Stimulated activated CD8-positive, alpha-beta memory T cell treated with anti-CD3 and anti-CD28 coated beads, Interleukin-12 subunit alpha, Interleukin-12 subunit beta, amount 100 ng/mL, for 4 hours (primary cell): ENCODE measurements around the gene JAZF1.

Experiments used
- DNase-seq: peaks from one replicate; pipeline ENCODE4 v3.0.0-alpha.2; 2020; ENCODE audit warnings: low read depth

The JAZF1 gene

DNA sequence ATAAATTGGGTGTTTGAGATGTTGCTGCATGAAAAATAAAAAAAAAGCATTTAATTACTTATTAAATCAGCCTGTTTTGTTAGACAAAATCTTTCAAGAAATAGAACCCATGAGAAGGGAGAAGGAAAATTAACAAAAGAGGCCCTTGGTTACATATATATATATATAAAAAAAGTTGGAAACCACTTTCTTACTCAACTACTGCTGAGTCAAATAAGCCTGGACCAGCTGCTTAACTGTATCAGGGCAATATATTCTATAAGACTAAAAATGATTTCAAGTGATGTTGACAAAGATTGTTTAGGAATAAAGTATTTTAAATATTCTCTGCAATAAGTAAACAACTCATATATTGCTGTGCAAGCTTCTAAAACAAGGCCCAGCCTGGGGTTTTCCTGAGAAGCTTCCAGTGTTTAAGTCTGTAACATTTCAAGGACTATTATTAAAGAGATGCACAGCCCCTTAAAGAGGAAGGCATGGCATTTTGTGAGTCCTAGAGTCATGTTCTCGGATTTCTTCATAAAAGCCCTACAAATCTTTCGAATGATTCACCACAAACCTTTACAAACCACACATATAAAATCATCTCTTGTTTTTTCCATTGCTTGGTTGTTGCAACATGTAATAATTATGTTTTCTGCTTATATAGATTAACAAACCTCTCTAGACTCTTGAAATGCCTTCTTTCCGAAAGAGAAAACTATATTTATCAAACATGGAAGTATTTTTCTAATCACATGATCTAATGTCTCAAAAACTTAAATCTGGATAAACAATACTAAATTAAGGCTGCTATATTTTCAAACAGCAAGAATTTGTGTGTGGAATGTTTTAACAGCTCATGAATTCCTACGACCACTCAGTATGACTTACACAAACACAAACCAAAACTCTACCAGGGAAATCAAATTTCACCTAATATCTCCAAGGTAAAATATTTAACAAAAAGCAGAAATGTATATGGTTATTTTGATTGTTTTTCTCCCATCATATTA lies 14.3 kb downstream of the JAZF1 start:
- no peak for DNase-seq

DNA sequence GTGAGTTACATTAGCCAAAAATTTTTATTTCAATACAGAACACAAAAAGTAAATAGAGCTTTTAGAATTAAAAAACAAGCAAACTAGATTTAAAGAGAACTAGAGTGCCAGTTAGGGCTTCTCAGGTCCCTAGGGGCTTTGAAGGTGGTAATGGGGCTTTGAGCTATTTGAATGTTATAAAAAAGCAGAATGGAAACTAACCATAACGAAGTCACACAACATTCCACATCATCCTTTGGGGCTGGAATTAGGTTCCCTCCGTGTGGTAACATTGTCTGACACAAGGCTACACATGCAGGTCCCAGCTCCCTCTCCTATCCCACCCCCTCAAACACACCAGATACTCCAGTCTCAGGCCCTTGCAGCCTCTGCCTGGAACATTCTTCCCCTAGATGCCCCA lies 15.3 kb downstream of the JAZF1 start:
- DNase-seq = no peak

DNA sequence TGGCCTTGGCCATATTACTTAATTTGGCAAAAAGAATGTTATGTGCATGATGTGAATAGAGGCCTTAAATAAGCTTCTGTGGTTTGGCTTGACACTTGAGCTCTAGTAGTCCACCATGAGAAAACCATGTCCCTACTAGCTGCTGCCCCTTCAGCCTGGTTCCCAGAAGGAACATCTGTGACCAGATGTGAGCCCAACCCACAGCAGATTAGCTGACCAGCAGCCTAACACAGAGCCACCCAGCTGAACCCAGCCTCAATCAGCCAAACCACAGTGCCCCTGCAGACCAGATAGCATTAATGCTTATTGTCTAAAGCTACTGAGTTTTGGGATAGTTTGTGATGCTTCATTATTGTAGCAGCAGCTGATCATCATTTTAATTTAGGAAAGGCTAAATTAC lies 16.6 kb downstream of the JAZF1 start:
- DNase-seq = no peak

DNA sequence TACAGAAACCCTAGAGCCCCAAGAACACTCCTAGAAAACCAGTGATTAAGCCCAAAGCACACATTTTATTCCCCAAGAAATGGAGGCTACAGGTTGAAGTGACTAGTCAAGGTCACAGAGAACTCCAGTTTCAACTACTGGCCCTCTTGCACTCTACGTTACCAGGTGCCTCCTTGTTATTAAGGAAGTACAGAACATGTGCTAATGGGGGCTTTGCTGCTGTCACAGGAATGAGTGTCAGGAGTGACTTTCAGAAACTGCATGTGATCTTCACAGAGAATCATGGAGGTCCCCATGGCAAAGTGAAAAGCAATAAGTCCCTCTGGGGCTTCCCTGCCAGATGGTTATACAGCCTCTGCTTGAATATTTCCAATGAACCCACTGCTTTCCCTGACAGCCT lies 19.3 kb downstream of the JAZF1 start:
- no peak for DNase-seq

DNA sequence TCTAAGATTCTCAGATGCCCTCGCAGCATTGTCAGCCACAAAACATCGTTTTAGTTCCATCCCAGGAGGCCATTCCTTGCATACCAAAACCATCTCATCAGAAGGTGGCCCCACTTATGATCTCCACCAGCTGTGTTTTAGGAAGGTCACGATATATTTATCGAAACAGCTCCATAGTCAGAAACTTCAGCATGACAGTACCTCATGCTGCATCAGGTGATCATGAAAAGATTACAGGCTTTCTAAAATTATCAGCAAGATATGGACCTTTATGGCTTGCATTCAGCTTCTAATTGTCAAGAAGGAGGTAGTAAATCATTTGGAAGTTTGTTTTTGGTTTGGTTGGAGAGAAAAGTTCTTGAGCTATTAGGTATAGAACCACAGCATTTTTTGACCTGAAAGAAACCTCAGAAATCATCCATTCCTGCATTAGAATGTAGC lies 20.0 kb downstream of the JAZF1 start:
- no peak for DNase-seq

DNA sequence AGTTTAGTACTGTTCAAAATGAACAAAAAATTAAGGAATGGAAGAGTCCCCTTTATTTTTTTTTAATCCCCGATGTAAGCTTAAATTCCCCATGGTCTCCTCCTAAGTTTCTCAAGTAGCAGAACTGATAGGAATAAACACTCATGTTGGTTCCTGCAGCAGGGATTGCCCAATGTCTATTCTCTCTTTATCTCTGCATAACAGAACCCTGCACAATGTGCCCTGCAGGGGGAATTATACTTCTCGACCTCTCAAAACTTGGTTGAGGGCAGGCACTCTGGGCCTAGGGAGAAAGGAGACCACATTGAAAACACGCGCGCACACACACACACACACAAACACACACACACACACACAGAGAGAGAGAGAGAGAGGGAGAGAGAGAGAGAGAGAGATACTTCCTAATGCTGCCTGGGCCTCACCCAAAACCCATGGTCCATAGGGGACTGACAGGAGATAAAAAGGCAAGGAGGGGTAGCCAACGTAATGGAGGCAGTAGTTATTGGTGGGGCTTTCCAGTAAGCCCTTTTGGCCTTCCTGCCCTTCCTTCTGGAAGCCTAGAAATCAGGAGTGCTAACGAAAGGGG lies 22.7 kb downstream of the JAZF1 start:
- no peak for DNase-seq

DNA sequence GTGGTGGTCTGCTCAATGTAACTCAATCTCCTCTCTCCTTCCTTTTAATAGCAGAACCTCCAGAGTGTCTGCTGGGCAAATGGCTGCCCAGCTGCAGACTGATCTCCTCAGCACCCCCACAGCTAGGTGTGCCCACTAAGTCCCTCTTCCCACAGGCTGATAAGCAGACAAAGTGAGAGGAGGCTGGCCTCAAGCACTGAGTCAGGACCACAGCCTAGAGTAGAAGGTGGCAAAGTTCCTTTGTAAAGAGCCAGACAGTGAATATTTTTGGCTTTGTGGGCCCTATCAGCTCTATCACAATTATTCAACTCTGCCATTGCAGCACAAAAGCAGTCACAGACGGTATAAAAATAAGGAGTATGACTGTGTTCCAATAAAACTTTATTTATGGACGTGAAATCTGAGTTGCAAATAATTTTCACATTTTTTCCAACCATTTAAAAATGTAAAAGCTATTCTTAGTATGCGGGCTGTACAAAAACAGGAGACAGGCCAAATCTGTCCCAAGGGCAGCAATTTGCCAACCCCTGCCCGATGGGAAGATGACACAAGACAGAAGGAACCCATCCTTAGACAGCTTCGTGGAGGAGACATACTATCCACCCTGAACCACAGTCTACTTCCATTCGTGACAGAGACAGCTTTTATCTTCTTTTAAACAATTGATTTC lies 23.4 kb downstream of the JAZF1 start:
- DNase-seq = no peak

DNA sequence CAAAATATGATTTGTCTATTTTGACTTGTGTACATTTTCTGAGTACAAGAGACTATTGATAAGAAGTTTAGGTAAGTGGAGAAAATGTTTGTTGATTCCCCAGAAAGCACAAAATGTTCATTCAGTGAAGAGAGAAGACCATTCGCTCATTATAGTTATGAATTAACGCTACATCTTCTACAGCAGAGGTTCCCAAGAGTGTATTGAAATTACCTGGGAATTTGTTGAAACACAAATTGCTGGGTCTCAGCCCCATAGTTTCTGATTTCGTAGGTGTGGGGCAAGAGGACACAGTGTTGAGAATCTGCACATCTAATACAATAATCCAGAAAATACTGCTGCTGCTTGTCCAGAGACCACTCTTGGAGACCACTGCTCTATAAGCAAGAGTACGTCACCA lies 24.2 kb downstream of the JAZF1 start:
- DNase-seq = no peak

DNA sequence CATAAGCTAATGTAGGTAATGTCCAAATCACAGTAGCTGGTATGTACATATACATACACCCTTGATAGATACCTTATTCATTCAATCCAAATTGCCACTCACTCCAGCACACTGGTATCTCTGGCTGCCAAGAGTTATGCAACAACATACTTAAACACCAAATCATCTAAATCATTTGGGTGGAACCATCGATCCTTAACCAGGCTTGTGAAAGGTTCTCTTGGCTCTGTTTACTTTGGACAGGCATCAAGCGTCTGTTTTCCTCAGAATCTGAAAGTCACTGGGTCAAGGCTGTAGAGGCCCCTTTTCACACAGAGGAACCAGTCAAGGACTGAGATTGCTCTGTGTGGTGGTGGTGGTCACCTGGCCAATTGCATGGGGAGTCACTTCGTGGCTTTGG lies 24.6 kb downstream of the JAZF1 start:
- DNase-seq = no peak

DNA sequence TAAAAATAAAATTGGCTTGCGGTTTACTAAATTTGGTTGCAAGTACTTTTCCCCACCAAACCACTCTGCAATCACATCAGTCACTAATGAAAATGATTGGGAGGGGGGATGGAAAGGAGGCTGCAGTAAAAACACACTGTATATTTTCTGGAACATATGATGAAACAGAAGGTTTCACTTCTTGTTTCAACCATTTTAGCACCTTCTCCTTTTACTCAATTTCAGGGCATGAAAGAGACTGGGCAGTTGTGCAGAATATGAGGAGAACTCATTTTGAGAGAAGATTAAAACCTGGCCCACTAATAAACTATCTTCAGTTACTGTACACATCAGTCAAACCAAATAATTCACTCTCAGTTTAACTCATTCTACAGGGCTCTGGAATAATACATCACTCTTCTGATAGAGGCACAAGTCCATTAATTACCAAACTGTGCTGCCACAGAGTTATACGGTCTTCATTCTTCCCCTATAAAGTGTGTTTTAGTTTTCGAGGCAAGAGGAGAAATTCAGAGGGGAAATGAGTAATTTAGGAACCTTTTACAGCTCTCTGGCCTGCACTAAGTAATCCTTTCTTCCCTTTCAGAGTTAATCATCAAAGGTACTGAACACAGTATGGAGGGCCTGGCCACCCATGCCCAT lies 25.5 kb downstream of the JAZF1 start:
- DNase-seq = no peak

DNA sequence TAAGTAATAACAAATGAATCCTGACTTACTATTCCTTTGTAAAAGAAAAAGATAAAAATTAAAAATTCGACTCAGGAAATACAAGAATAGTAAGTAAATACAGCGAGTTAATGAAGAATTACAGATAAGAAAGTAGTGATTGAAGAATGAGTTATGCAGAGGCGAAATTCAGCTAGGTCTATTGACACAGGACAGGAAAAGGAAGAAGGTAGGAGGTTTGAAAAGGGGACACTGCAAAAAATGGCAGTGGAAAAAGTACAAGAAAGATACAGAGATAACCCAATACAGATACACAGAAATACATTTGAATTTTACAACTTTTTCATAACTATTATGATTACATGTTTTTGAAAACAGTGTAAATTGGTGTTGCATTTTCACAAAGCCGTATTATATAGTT lies 28.0 kb downstream of the JAZF1 start:
- no peak for DNase-seq

DNA sequence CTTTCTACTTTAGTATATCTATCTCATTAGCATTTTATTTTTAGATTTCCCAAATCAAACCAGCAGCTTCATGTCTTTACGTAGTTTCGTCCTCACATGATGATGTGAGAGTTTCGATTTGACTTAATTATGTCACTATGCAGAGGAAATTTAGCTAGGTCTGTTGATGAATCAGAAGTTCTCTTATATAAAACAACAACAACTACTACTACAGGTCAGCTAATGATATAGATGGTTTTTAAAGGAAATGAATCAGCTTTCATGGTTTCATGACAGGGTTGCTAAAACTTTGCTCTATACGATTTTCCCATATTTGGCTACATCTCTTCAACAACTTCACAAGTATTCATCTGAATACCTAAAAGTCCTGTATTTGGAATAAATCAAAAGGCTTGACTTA lies 28.6 kb downstream of the JAZF1 start:
- no peak for DNase-seq

DNA sequence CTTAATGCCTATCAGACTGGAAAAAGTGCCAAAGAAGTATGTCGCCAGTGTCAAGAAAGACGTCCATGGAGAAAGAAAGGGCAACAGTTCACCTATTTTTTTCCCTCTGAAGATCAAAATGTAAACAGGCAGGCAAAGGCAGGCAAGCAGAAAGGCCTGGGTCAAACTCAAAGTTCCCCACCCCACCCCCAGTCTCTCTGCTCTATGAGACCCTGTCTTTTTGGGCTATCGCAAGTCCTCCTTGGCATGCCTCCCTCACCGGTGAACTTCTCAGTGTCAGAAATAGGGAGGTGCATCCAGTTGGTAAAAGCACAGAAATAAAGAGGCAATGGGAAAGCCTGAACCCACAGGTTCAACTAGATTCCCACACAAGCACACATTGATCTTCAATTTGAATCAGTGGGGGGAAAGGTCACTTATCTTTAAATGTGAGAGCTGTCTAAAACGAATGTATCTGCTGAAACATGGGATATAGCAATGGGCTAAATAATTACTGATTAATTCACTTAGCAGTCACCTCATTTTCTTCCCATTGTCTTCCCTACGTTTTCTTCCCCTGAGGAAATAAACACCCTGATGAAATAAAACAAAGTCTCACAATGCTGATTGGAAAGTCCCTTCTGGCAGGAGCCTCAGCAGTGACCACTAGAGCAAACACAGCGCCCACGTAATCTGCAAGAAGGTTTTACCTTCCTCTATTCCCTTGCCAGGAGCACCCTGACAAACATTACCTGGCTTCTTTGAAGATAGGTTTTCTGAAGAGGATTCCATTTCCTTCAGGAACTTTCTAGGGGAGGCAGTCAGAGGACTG lies 31.1 kb downstream of the JAZF1 start:
- no peak for DNase-seq

DNA sequence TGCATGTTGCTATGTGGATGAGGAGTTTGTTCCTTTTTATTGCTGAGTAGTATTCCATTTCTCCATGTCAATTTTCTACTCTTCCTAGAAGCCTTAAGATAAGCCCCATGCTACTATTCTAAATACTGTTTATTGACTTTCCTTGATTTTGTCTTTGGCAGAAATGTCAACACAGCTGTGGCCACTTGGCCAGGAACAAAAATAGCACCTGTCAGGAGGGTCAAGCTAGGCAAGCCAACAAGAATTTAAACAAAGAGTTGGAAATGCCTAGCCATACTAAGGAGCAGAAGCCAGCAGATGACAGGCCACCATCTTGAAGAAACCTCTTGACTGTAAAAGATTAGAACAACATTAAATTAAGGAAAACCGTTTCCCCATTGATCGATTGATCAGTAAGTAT lies 34.7 kb downstream of the JAZF1 start:
- no peak for DNase-seq

DNA sequence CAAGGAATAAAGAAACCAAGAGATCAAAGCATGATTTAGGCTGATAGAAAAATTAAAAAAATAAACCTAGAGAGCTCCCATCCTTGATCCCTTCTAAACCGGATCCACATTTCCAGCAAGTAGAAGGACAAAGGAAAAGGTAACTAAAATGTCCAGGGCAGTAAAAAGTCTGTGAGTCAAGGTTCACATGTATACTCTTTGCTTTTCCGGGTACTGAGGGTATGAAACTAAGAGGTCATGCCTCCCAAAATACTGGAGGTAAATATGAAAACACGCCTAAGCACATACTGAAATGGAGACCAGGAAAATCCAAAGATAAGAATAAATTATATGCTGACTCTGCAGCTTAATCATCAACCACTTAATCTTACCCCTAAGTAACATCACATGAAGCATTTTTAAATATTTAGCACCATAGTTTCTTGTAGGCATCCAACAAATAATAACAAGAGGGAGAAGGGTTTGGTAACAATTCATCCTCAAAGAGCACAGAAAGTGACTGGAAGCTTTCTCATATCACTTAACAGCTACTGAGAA lies 35.4 kb downstream of the JAZF1 start:
- no peak for DNase-seq

DNA sequence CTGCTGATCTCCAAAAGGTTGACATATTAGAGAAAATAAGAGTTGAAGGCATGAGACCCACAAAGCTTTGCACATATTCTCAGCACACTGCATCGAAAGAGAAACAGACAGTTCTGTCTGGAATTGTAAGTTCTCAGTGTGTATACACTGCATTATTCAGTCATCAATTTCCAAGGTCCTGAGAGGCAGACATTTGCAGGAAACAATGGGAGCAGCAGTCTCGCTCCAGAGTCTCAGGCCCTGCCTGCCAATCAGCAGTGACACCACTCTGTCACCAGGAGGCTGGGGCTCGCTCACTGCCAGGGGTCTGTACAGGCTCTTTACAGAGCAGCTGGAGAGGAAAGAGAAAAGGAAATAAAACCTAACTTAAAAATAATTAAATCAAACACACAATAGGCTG lies 36.3 kb downstream of the JAZF1 start:
- no peak for DNase-seq

DNA sequence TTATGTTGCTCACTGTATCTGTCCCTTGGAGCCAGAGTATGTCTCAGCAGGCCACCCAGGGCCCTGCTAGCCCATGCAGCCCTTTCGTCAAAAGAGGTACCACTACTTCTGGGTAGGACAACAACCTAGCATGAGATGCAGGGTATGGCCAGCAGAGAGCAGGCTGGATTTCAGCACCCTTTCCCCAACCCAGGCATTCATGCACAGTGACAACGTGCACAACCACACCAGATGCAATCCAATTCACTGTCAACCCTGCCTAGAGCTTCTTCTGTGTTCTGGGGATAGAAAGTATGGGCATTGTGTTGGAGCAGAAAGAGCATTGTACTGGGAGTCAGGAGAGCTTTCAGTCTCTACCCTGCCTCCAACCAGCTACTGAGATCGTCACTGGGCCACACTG lies 37.9 kb downstream of the JAZF1 start:
- no peak for DNase-seq

DNA sequence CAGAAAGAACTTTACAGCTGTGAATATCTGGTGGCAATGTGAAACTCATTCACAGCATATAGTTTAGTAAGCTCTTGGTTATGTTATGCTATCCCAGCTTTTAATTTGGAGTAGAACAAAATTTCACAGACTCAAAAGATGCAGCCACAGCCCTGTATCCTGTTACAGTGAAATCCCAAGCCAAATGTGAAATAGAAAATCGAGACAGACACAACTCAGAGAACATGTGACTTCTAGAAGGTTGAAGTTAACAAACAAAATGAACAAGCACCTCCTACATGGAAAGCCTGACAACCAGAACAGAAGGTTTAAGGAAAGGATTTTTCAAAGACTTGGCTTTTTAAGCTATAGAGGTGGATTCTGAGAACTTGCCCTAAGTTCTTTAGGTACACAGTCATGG lies 39.6 kb downstream of the JAZF1 start:
- no peak for DNase-seq

DNA sequence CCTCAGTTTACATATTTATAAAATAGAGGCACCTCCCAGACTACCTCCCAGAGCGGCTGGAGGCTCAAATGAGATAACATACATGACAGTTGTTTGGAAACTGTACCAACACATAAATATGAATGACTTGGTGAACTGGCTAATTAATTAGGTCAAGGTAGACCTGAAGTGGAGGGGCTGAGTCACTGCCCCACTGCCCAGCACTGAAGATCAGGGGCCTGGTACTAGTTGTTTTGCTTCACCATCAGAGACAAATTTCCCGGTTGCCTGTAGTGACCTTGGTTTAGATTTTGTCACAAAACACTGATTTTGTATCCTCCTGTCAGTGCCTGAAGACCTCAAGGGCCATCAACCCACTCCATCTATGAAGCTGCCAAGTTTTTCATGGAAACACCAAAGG lies 41.8 kb downstream of the JAZF1 start:
- DNase-seq = no peak

DNA sequence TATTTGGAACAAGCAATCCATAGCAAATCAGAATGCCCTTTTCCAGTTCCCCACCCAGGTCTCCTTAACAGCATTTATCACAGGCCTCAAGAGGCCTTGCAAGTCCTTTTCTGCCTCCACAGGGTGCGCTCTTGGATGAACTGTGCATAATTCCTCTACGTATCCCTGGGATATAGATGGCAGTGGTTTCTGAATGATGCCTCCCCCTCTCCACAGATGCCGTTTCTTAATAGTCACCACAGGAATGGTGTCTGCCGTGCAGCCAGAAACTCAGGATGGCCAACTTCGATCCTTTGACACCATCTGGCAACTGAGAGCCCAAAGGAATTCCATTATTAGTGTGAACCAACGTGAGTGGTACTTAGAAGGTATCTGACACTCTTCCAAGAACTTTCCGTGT lies 43.1 kb downstream of the JAZF1 start:
- no peak for DNase-seq

DNA sequence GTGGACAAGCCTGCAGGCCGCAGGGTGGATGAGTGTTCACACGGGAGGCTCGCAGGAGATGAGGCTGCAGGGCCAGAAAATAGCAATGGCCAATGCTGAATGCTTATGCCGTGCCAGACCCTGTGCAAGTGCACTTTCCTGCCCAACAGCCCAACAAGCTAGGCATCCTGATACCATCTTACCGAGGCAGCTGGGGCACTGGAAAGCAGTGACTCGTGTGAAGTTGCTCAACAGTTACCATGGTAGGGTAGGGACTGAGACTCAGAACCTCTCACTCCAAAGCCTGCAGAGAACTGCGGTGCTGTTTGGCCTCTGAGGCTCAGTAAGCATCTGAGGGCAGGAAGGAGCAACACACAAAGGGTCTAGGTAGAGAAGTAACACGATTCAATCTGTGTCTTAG lies 43.7 kb downstream of the JAZF1 start:
- DNase-seq = no peak
